ENCODE results near the gene ZXDB. TPM values are rescaled to one million over a fixed set of nuclear protein-coding genes. Genes with fewer than 3 reads are reported as not detected.
"Not testable (repeated sequence)": the region's sequence is repeated elsewhere in the genome, so short reads cannot be mapped to it uniquely, and the experiment has no call there.

ZXDB gene
- total and polyA plus RNA-seq, 2 of the 13 experiments (the other 11 are each of a cell fraction or from before 2014, with no cell fraction given), result 4.5 to 9.0 TPM

DNA sequence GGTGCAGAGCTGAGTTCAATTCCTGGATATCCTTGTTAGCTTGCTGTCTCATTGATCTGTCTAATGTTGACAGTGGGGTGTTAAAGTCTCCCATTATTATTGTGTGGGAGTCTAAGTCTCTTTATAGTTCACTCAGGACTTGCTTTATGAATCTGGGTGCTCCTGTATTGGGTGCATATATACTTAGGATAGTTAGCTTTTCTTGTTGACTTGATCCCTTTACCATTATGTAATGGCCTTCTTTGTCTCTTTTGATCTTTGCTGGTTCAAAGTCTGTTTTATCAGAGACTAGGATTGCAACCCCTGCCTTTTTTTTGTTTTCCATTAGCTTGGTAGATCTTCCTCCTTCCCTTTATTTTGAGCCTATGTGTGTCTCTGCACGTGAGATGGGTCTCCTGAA, 21.5 kb downstream of the ZXDB start:
- H3K4me2 ChIP-seq (ENCODE audit: low read depth, low read length); H2AFZ ChIP-seq (ENCODE audit: low read length); intact Hi-C loops (cut with micrococcal nuclease; ENCODE audit: unreplicated experiment); ATAC-seq; DNase-seq (ENCODE audit: low spot score); POLR2A ChIA-PET; BruUV-seq (replicated peaks); H3K27ac ChIP-seq (ENCODE audit: extremely low read length, insufficient read depth, low read length); CTCF ChIA-PET (ENCODE audit: low intra/inter-chr PET ratio, low total read pairs); H4K20me1 ChIP-seq (ENCODE audit: insufficient read depth, low read length); FAIRE-seq; H3K9me3 ChIP-seq (ENCODE audit: low read length); H3K4me1 ChIP-seq (ENCODE audit: insufficient read depth, low read length); H3K27me3 ChIP-seq (ENCODE audit: control insufficient read depth in 1 of 2, insufficient read depth in 2 of 2, low read length in 2 of 2); H3K4me3 ChIP-seq (replicated peaks in 1 of 3; ENCODE audit: insufficient read depth in 1 of 3, low read depth in 2 of 3, low read length in 3 of 3); in situ Hi-C loops (cut with HindIII; ENCODE audit: extremely low pct_ligation_motif_present, low pct_unique_long_range_greater_than_20kb); H3K9ac ChIP-seq (ENCODE audit: insufficient read depth, low read depth, low read length); H3K36me3 ChIP-seq (replicated peaks in 1 of 2; ENCODE audit: control insufficient read depth in 1 of 2, insufficient read depth in 2 of 2, low read length in 2 of 2); H3K79me2 ChIP-seq (ENCODE audit: insufficient read depth, low read length); TF ChIP-seq CREM (CRISPR knock-in tag; IDR thresholded peaks at IDR 0.05); SOX13 (IDR thresholded peaks at IDR 0.05); FOXA1 (IDR thresholded peaks at IDR 0.05); SOX6 (IDR thresholded peaks at IDR 0.05); FOXP1 (IDR thresholded peaks at IDR 0.05): not testable (repeated sequence)
- WGBS (ENCODE audit: low lambda C conversion rate), result 31% methylated on average over 1 of the region's 1 CpG
- peak; percentile 42; the same call in 1 of the 2 replicates for TF ChIP-seq TCF7 (IDR thresholded peaks at IDR 0.05; ENCODE audit: low read depth)
- peak; percentile 42; the same call in 1 of the 2 replicates for TF ChIP-seq SAP130 (CRISPR knock-in tag; IDR thresholded peaks at IDR 0.05; ENCODE audit: low read depth)
- TF ChIP-seq CREM (IDR thresholded peaks at IDR 0.05), result peak; percentile 20; the same call in 1 of the 2 replicates
- TF ChIP-seq GATAD2A (CRISPR knock-in tag; IDR thresholded peaks at IDR 0.05), result peak; percentile 62; the same call in 1 of the 2 replicates
- TF ChIP-seq BCL6 (CRISPR knock-in tag; IDR thresholded peaks at IDR 0.05), result peak; percentile 56
- TF ChIP-seq SOX13 (CRISPR knock-in tag; conservative IDR thresholded peaks at IDR 0.05 in 1 of 2, IDR thresholded peaks at IDR 0.05 in 1 of 2), result peak in 1 of 2 experiments; percentile 64; a peak in 2 of 4 replicates
- TF ChIP-seq ISL2 (CRISPR knock-in tag; IDR thresholded peaks at IDR 0.05), result peak; percentile 31; the same call in 1 of the 2 replicates
- 0 out of 2 replicates have a peak, but pooled peaks have one; percentile 19 for TF ChIP-seq FOXA1 (CRISPR knock-in tag; IDR thresholded peaks at IDR 0.05)
- TF ChIP-seq, protein P1, sequence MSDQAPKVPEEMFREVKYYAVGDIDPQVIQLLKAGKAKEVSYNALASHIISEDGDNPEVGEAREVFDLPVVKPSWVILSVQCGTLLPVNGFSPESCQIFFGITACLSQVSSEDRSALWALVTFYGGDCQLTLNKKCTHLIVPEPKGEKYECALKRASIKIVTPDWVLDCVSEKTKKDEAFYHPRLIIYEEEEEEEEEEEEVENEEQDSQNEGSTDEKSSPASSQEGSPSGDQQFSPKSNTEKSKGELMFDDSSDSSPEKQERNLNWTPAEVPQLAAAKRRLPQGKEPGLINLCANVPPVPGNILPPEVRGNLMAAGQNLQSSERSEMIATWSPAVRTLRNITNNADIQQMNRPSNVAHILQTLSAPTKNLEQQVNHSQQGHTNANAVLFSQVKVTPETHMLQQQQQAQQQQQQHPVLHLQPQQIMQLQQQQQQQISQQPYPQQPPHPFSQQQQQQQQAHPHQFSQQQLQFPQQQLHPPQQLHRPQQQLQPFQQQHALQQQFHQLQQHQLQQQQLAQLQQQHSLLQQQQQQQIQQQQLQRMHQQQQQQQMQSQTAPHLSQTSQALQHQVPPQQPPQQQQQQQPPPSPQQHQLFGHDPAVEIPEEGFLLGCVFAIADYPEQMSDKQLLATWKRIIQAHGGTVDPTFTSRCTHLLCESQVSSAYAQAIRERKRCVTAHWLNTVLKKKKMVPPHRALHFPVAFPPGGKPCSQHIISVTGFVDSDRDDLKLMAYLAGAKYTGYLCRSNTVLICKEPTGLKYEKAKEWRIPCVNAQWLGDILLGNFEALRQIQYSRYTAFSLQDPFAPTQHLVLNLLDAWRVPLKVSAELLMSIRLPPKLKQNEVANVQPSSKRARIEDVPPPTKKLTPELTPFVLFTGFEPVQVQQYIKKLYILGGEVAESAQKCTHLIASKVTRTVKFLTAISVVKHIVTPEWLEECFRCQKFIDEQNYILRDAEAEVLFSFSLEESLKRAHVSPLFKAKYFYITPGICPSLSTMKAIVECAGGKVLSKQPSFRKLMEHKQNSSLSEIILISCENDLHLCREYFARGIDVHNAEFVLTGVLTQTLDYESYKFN (CRISPR knock-in tag; conservative IDR thresholded peaks at IDR 0.05), result peak; percentile 30; the same call in 1 of the 2 replicates
- TF ChIP-seq SOX6 (CRISPR knock-in tag; IDR thresholded peaks at IDR 0.05), result peak; percentile 62; the same call in 1 of the 2 replicates
- TF ChIP-seq FOXP1 (CRISPR knock-in tag; IDR thresholded peaks at IDR 0.05), result peak; percentile 38; the same call in 1 of the 2 replicates
- TF ChIP-seq, protein P2, sequence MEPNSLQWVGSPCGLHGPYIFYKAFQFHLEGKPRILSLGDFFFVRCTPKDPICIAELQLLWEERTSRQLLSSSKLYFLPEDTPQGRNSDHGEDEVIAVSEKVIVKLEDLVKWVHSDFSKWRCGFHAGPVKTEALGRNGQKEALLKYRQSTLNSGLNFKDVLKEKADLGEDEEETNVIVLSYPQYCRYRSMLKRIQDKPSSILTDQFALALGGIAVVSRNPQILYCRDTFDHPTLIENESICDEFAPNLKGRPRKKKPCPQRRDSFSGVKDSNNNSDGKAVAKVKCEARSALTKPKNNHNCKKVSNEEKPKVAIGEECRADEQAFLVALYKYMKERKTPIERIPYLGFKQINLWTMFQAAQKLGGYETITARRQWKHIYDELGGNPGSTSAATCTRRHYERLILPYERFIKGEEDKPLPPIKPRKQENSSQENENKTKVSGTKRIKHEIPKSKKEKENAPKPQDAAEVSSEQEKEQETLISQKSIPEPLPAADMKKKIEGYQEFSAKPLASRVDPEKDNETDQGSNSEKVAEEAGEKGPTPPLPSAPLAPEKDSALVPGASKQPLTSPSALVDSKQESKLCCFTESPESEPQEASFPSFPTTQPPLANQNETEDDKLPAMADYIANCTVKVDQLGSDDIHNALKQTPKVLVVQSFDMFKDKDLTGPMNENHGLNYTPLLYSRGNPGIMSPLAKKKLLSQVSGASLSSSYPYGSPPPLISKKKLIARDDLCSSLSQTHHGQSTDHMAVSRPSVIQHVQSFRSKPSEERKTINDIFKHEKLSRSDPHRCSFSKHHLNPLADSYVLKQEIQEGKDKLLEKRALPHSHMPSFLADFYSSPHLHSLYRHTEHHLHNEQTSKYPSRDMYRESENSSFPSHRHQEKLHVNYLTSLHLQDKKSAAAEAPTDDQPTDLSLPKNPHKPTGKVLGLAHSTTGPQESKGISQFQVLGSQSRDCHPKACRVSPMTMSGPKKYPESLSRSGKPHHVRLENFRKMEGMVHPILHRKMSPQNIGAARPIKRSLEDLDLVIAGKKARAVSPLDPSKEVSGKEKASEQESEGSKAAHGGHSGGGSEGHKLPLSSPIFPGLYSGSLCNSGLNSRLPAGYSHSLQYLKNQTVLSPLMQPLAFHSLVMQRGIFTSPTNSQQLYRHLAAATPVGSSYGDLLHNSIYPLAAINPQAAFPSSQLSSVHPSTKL (CRISPR knock-in tag; IDR thresholded peaks at IDR 0.05), result peak; percentile 75
- TF ChIP-seq FOXA3 (CRISPR knock-in tag; IDR thresholded peaks at IDR 0.05), result peak; percentile 58; the same call in 1 of the 2 replicates
- peak; percentile 39; the same call in 1 of the 2 replicates for TF ChIP-seq NCOA2 (CRISPR knock-in tag; IDR thresholded peaks at IDR 0.05)
- TF ChIP-seq, protein P3, sequence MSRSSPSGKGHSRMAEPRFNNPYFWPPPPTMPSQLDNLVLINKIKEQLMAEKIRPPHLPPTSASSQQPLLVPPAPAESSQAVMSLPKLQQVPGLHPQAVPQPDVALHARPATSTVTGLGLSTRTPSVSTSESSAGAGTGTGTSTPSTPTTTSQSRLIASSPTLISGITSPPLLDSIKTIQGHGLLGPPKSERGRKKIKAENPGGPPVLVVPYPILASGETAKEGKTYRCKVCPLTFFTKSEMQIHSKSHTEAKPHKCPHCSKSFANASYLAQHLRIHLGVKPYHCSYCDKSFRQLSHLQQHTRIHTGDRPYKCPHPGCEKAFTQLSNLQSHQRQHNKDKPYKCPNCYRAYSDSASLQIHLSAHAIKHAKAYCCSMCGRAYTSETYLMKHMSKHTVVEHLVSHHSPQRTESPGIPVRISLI (CRISPR knock-in tag; IDR thresholded peaks at IDR 0.05; ENCODE audit: borderline replicate concordance), result 0 out of 2 replicates have a peak, but pooled peaks have one; percentile 14
